Hematopoietic multipotent progenitor cell treated with erythropoietin and hydrocortisone succinate and interleukin-3 and kit ligand, for 17 days (in vitro differentiated cells): ENCODE measurements around the gene PLAC8L1.
A peak's percentile ranks its signal among the peaks of the same experiment; 100 is the strongest.

ENCODE experiments used
- DNase-seq: peaks from one replicate; pipeline ENCODE4 v3.0.0-alpha.2; 2015; ENCODE audit warnings: low spot score

PLAC8L1 gene

DNA sequence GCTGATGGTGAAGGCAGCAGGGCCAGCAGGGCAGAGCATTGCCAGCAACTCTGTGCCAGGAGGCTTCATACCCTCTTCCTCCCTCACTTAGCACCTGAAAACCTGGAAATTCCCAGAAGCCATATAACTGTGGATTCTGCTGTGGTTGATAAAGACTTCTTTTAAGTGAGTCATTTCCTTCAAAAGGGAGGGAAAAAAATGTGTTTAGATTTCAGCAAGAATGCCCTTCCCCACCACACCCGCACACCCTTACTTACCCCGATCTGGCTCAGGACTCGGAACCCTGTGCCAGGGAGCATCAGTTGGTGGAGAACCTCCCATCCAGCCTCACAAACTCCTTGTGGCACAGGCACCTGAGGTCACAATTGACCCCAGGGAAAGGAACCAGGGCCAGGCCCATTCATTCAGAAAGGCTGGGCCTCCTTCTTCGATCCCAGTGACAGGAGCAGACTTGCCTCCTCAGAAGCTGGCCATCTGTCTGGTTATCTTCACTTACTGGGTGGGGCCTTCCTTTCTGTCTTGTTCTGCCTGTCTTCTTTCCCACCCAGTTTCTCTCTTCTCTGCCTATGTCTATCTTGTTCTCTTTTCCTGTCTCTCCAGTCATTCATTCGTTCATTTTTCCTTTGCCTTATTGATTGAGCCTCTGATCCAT is 62.6 kb downstream of the PLAC8L1 start:
- peak; percentile 60 for DNase-seq

DNA sequence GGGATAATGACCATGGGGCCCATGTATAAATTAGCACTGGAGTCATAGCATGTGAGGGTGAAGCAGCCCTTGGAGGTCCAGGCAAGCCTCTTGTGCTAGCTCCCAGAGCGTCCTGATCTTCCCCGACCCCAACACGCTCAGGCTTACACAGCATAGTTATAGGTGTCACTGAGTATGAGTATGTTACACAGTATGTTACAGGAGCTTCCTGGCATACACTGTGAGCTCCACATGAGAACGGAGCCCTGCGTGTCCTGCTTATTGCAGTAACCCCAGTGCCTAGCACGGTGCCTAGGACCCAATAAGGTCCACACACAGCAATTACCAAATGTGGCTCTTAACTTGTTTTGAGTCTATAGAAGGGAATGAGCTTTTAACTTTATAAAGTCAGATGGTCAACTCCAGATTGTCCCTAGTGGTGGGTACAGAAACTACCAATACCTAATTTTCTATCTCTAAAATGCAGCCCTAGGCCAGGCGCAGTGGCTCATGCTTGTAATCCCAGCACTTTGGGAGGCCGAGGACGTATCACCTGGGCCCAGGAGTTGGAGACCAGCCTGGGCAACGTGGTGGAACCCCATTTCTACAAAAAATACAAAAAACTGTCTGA is 64.1 kb downstream of the PLAC8L1 start:
- peak; percentile 75 for DNase-seq

DNA sequence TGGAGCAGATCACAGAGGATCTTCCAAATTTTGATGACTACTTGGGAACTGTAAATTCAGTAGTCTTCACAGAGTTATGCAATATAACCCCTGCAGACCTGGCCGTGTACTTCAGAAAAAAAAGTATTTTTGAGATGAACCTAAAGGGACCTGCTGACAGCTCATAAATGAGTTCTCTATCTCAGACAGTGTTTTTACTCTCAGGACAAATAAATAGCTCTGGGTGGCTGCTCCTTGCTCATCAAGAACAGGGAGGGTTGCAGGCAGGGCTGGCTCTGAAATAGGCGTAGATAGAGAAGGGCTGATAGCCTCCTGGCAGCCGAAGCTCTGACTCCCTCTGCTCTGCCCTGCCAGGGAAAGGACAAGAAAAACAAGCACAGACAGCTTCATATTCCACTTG is 64.8 kb downstream of the PLAC8L1 start:
- DNase-seq = peak; percentile 77

DNA sequence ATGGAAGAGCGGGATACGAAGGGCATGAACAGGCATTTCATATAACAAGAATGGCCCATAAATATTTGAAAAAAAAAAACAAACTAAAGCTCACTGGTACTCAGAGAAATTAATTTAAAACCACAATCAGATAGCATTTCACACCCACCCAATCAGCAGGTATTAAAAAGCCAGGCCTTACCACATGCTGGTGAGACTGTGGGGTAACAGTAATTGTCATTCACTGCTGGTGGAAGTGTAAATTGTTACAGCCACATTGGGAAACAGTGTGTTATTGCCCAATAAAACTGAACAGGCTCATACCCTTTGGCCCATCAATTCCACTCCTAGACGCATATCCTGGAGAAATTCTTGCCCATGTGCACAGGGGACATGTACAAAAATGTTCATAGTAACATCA is 66.0 kb downstream of the PLAC8L1 start:
- DNase-seq = no peak

DNA sequence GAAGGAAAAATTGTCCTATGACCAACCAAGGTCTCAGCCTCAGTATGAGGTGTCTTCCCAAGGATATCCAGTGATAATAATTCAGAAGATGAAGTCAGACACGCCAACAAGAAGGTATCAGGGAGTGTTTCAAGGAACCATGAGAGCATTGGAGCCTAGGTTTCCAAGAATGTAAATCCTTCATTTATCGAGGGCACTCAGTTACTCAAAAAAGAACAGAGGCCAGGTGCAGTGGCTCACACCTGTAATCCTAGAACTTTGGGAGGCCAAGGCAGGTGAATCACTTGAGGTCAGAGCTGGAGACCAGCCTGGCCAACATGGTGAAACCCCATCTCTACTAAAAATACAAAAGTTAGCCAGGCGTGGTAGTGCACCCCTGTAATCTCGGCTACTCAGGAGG is 70.8 kb downstream of the PLAC8L1 start:
- no peak for DNase-seq
